ENCODE data around the gene AIMP1.
"Not testable (repeated sequence)": the region's sequence is repeated elsewhere in the genome, so short reads cannot be mapped to it uniquely, and the experiment has no call there.

AIMP1 gene

DNA sequence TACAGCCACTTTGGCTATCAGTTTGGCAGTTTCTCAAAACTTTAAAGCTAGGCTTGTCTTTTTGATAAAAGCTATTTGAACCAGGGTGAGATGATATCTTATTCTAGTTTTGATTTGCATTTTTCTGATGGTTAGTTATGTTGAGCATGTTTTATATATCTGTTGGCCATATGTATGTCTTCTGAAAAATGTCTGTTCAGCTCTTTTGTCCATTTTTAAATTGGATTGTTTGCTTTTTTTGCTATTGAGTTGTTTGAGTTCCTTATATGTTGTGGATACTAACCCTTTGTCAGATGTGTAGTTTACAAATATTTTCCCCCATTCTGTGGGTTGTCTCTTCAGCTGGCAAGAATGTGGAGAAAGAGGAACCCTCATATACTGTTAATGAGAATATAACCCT lies 63.8 kb downstream of the AIMP1 start:
- Histone ChIP-seq H3K9me3 (no peaks in the 10 kb centered on the region), H3K4me1 (ENCODE audit: control insufficient read depth in 1 of 2, insufficient read depth in 1 of 2, low read depth in 1 of 2, low read length in 1 of 2) (no peaks in the 10 kb centered on the region), H3K4me3 (ENCODE audit: low read depth in 1 of 2, low read length in 1 of 2) (no peak overlapping the region), H3K27me3 (no peaks in the 10 kb centered on the region), H3K27ac (no peak overlapping the region), H3K36me3 (no peaks in the 10 kb centered on the region)
- TF ChIP-seq CTCF (IDR thresholded peaks at IDR 0.05) = no peak

GRCh38 chr4:106384878-106385277 lies 68.5 kb downstream of the AIMP1 start:
- Histone ChIP-seq H3K27me3 (no peaks in the 10 kb centered on the region), H3K4me3 (ENCODE audit: low read depth in 1 of 2, low read length in 1 of 2) (no peak overlapping the region), H3K36me3 (no peaks in the 10 kb centered on the region), H3K9me3 (no peaks in the 10 kb centered on the region), H3K27ac (no peak overlapping the region), H3K4me1 (ENCODE audit: control insufficient read depth in 1 of 2, insufficient read depth in 1 of 2, low read depth in 1 of 2, low read length in 1 of 2) (no peaks in the 10 kb centered on the region)
- TF ChIP-seq CTCF (IDR thresholded peaks at IDR 0.05) = no peak

- TF ChIP-seq CTCF (IDR thresholded peaks at IDR 0.05) = no peak
- Histone ChIP-seq H3K9me3 (no peaks in the 10 kb centered on the region), H3K36me3 (no peaks in the 10 kb centered on the region)
Measured at GRCh38 chr4:106385853-106386393, 69.6 kb downstream of the AIMP1 start.

DNA sequence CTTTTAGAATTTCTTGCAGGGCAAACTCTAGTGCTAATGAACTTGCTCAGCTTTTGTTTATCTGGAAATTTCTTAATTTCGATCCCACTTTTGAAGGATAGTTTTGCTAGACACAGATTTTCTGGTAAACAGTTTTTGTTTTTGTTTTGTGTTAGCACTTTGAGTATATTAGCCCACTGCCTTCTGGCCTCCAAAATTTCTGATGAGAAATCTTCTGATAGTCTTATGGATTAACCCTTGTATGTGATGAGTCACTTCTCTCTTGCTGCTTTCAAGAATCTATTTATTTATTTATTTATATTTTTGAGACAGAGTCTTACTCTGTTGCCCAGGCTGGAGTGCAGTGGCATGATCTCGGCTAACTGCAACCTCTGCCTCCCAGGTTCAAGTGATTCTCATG lies 79.2 kb downstream of the AIMP1 start:
- Histone ChIP-seq H3K4me1 (ENCODE audit: control insufficient read depth in 1 of 2, insufficient read depth in 1 of 2, low read depth in 1 of 2, low read length in 1 of 2) (no peaks in the 10 kb centered on the region), H3K9me3 (no peaks in the 10 kb centered on the region), H3K4me3 (ENCODE audit: low read depth in 1 of 2, low read length in 1 of 2) (no peak overlapping the region), H3K36me3 (no peaks in the 10 kb centered on the region), H3K27me3 (no peaks in the 10 kb centered on the region), H3K27ac (no peak overlapping the region)
- TF ChIP-seq CTCF (IDR thresholded peaks at IDR 0.05) = no peak

More at GRCh38 chr4:106385853-106386393, 69.6 kb downstream of the AIMP1 start:
- Histone ChIP-seq H3K4me1 (ENCODE audit: control insufficient read depth in 1 of 2, insufficient read depth in 1 of 2, low read depth in 1 of 2, low read length in 1 of 2) (no peaks in the 10 kb centered on the region), H3K27ac (no peak overlapping the region), H3K4me3 (ENCODE audit: low read depth in 1 of 2, low read length in 1 of 2) (no peak overlapping the region), H3K27me3 (no peaks in the 10 kb centered on the region)

DNA sequence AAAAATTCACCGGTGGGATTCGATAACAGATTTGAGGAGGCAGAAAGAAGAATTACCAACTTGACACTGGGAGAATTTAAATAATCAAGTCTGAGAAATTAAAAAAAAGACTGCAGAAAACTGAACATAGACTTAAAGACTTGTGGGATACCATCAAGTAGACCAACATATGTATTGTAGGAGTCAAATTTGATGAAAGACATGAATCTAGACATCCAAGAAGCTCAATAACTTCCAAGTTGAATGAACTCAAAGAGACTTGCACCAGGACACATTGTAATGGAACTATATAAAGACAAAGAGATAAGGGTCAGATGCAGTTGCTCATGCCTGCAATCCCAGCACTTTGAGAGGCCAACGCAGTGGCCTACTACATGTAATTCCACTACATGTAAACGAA lies 82.5 kb downstream of the AIMP1 start:
- H3K27me3 ChIP-seq; H3K36me3 ChIP-seq; H3K27ac ChIP-seq; H3K9me3 ChIP-seq; H3K4me3 ChIP-seq (ENCODE audit: low read depth in 1 of 2, low read length in 1 of 2); H3K4me1 ChIP-seq (ENCODE audit: control insufficient read depth in 1 of 2, insufficient read depth in 1 of 2, low read depth in 1 of 2, low read length in 1 of 2): not testable (repeated sequence)
